HG03354 (cell line): ENCODE data around the gene PBX4.

Experiments used
- ATAC-seq: cut with Tn5 transposase; IDR thresholded peaks from one replicate; pipeline ENCODE4 v1.9.1; 2021; ENCODE audit warnings: mild to moderate bottlenecking; ENCODE audit not compliant: unreplicated experiment, poor library complexity, severe bottlenecking

Gene PBX4

GRCh38 chr19:19650331-19650730 is 31.8 kb upstream of the PBX4 start:
- no peak for ATAC-seq

- ATAC-seq, result no peak
These were observed 31.1 kb upstream of the PBX4 start for GRCh38 chr19:19649580-19649995.

GRCh38 chr19:19649155-19649554 is 30.7 kb upstream of the PBX4 start:
- ATAC-seq, result no peak

- no peak for ATAC-seq
These were observed 28.7 kb upstream of the PBX4 start for GRCh38 chr19:19647037-19647835.

GRCh38 chr19:19645233-19645870 is 26.9 kb upstream of the PBX4 start:
- no peak for ATAC-seq

GRCh38 chr19:19644054-19644388 is 25.5 kb upstream of the PBX4 start:
- ATAC-seq, result no peak

- peak; percentile 83 for ATAC-seq
These were observed 24.9 kb upstream of the PBX4 start, which contains the start of gene GMIP for GRCh38 chr19:19643158-19644053. Gene GMIP, minus strand, starts transcription at chr19:19643657. Its CDS starts 128 bp downstream, at chr19:19643529.

- peak; percentile 30 for ATAC-seq
These were observed 24.1 kb upstream of the PBX4 start for GRCh38 chr19:19642506-19643157.

GRCh38 chr19:19637523-19638251 is 19.2 kb upstream of the PBX4 start:
- no peak for ATAC-seq

GRCh38 chr19:19637186-19637522 is 18.7 kb upstream of the PBX4 start:
- ATAC-seq, result no peak

GRCh38 chr19:19636573-19637185 is 18.2 kb upstream of the PBX4 start:
- ATAC-seq, result no peak

- ATAC-seq, result no peak
These were observed 16.8 kb upstream of the PBX4 start for GRCh38 chr19:19635313-19635702.

GRCh38 chr19:19634516-19635312 is 16.2 kb upstream of the PBX4 start:
- no peak for ATAC-seq

GRCh38 chr19:19633711-19634515 is 15.4 kb upstream of the PBX4 start:
- ATAC-seq, result no peak

- ATAC-seq, result no peak
These were observed 14.2 kb upstream of the PBX4 start for GRCh38 chr19:19632661-19633060.

- no peak for ATAC-seq
These were observed 12.9 kb upstream of the PBX4 start for GRCh38 chr19:19631346-19631745.

GRCh38 chr19:19630426-19630825 is 11.9 kb upstream of the PBX4 start:
- no peak for ATAC-seq

GRCh38 chr19:19630062-19630414 is 11.6 kb upstream of the PBX4 start:
- ATAC-seq, result no peak
